PC-3 (cell line): ENCODE results near the gene CD52. TPM values are rescaled to one million over a fixed set of nuclear protein-coding genes. Genes with fewer than 3 reads are reported as not detected.

Experiments used
- ATAC-seq: fragments of 200-7000 bp; cut with Tn5 transposase; 2 replicates; pipeline ENCODE4 v1.9.1; 2020; ENCODE audit warnings: mild to moderate bottlenecking, moderate library complexity
- BruUV-seq: library from RNA; stranded (reverse); fragments of 400-500 nt; replicated peaks from 2 replicates; lab custom pipeline; 2021; lab: Mats Ljungman, UMichigan
- CTCF ChIA-PET: fragments of 300-600 bp; sonication (Branson Sonifier 250); formaldehyde crosslinking; loops from one replicate; lab custom pipeline; 2022; ENCODE audit warnings: antibody characterized with exemption; lab: Charles Lee
- POLR2A ChIA-PET: fragments of 300-600 bp; sonication (Branson Sonifier 250); formaldehyde crosslinking; loops from one replicate; lab custom pipeline; 2022; ENCODE audit warnings: antibody characterized with exemption; ENCODE audit not compliant: unreplicated experiment; lab: Charles Lee
- DNase-seq: peaks from one replicate; pipeline ENCODE4 v3.0.0-alpha.2; 2015
- H2AFZ ChIP-seq: fragments of 300-600 bp; sonication (generic); 2 replicates; pipeline ENCODE4 v1.6.0; 2016; ENCODE audit warnings: antibody characterized with exemption, low read length
- H3F3A ChIP-seq: fragments of 300-600 bp; sonication (generic); one replicate; pipeline ENCODE4 v1.6.0; 2017; ENCODE audit warnings: antibody characterized with exemption, low read length, control low read depth, mild to moderate bottlenecking; ENCODE audit not compliant: unreplicated experiment
- H3K27ac ChIP-seq: fragments of 300-600 bp; sonication (generic); 2 replicates; pipeline ENCODE4 v1.5.1; 2016; ENCODE audit warnings: mild to moderate bottlenecking, low read length
- H3K27me3 ChIP-seq: fragments of 300-600 bp; sonication (generic); 2 replicates; pipeline ENCODE4 v1.6.1; 2016; ENCODE audit warnings: low read length, mixed read lengths
- H3K36me3 ChIP-seq: fragments of 300-600 bp; sonication (generic); 2 replicates; pipeline ENCODE4 v1.6.1; 2016; ENCODE audit warnings: low read depth, mixed run types, low read length, mixed read lengths
- H3K4me1 ChIP-seq: fragments of 300-600 bp; sonication (generic); 2 replicates; pipeline ENCODE4 v1.5.1; 2016; ENCODE audit warnings: low read length; ENCODE audit not compliant: insufficient read depth
- H3K4me2 ChIP-seq: fragments of 300-600 bp; sonication (generic); 2 replicates; pipeline ENCODE4 v1.6.0; 2016; ENCODE audit warnings: low read length
- H3K4me3 ChIP-seq: fragments of 300-600 bp; sonication (generic); 2 replicates; pipeline ENCODE4 v1.5.1; 2016; ENCODE audit warnings: mild to moderate bottlenecking, low read length, mixed read lengths
- H3K79me2 ChIP-seq: fragments of 300-600 bp; sonication (generic); 2 replicates; pipeline ENCODE4 v1.6.1; 2017; ENCODE audit warnings: low read length, mixed read lengths
- H3K9ac ChIP-seq: fragments of 300-600 bp; sonication (generic); 2 replicates; pipeline ENCODE4 v1.6.0; 2016; ENCODE audit warnings: mild to moderate bottlenecking, low read length
- H3K9me2 ChIP-seq: fragments of 300-600 bp; sonication (generic); replicated peaks from 2 replicates; pipeline ENCODE4 v1.6.1; 2016; ENCODE audit warnings: mixed run types, low read length, mixed read lengths
- H3K9me3 ChIP-seq: fragments of 300-600 bp; sonication (generic); 2 replicates; pipeline ENCODE4 v1.6.1; 2016; ENCODE audit warnings: low read length, mixed read lengths
- H4K20me1 ChIP-seq: fragments of 300-600 bp; sonication (generic); 2 replicates; pipeline ENCODE4 v1.6.1; 2016; ENCODE audit warnings: low read length, mixed read lengths
- EZH2 ChIP-seq: fragments of 300-600 bp; sonication (generic); IDR thresholded peaks from one replicate; pipeline ENCODE4 v1.6.1; 2017; ENCODE audit warnings: antibody characterized with exemption, mild to moderate bottlenecking, low read length; ENCODE audit not compliant: unreplicated experiment
- EZH2phosphoT487 ChIP-seq: fragments of 300-600 bp; sonication (generic); IDR thresholded peaks from 2 replicates; pipeline ENCODE4 v1.6.1; 2018; ENCODE audit warnings: mild to moderate bottlenecking, antibody characterized with exemption, low read length, borderline replicate concordance
- intact Hi-C: fragments of 100-400 bp; cut with micrococcal nuclease; formaldehyde crosslinking; loops from 2 replicates; pipeline ENCODE4 v1.9.0; 2023
- total RNA-seq: library from RNA; depleted of rRNA; stranded (reverse); fragments of >200 nt; gene quantifications from 2 replicates; pipeline ENCODE4 v1.2.3, GENCODE V29; 2014
- TF ChIP-seq, protein P1 (sequence below): fragments of 300-600 bp; sonication (generic); conservative IDR thresholded peaks from 2 replicates; pipeline ENCODE4 v1.5.1; 2017; ENCODE audit warnings: antibody characterized with exemption, low read depth, mild to moderate bottlenecking, low read length

CD52 gene
- total RNA-seq, 1 experiment from 2014 or later = not detected

DNA sequence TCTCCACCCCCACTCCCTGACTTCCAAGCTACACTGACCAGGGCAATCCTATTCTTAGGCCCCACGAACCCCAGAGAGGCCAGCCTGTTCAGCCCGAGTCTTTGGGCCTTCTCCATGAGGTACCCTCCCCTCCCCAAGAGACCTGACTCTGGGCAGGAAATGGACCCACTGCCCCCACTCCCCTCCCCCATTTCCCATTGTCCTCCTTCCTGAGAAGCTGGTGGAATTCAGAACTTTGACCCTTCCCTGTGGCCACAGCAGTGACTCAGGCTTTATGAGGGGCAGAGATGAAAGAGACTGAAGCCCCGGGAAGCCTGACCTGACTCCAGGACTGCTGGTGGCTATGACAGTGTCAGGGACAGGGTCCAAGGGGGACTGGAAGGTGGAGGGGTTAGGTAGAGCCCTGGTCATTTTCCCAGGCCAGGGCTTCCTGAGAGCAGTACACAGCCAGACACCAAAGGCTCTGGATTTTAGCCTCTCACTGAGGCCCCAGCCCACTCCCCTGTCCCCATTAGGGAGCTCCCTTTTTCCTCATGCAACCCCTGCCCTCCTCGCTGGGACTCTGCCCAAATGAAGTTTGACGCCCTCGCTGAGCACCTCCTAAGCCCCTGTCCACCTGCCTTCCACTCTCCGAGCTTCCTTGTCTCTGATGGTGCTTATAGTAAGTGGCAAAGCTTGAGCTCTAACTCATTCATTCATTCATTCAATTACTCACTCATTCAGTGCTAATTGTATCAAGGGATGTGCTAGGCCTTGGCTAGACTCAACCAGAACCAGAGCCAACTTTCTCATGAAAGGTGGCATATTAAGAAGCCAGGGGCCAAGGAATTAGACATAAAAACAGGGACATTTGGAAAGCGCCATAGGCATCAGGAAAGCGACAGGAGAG, 33.2 kb downstream of the CD52 start:
- Histone ChIP-seq H2AFZ (no peak overlapping the region), H3K79me2 (peaks cover 12% of the 10 kb centered on the region; the same call in 1 of the 2 replicates), H3K9ac (peak overlapping the region; percentile 58), H3F3A (no peaks in the 10 kb centered on the region), H3K27ac (peak overlapping the region; percentile 85), H3K9me3 (no peaks in the 10 kb centered on the region), H3K27me3 (no peaks in the 10 kb centered on the region), H3K9me2 (no peaks in the 10 kb centered on the region), H3K36me3 (no peaks in the 10 kb centered on the region), H3K4me1 (peaks cover 55% of the 10 kb centered on the region), H3K4me2 (peak overlapping the region; percentile 82), H4K20me1 (no peaks in the 10 kb centered on the region), H3K4me3 (no peak overlapping the region)
- ChIA-PET POLR2A (no interaction called here), CTCF (interaction anchor here (0.7 kb wide), 1 partner anchor 41 kb away, joined by 4 read pairs; no protein-coding TSS in a partner anchor)
- intact Hi-C loops = no loop called here
- no TSS peak for BruUV-seq
- TF ChIP-seq EZH2 (no peak), EZH2phosphoT487 (no peak)
- TF ChIP-seq, protein P1, sequence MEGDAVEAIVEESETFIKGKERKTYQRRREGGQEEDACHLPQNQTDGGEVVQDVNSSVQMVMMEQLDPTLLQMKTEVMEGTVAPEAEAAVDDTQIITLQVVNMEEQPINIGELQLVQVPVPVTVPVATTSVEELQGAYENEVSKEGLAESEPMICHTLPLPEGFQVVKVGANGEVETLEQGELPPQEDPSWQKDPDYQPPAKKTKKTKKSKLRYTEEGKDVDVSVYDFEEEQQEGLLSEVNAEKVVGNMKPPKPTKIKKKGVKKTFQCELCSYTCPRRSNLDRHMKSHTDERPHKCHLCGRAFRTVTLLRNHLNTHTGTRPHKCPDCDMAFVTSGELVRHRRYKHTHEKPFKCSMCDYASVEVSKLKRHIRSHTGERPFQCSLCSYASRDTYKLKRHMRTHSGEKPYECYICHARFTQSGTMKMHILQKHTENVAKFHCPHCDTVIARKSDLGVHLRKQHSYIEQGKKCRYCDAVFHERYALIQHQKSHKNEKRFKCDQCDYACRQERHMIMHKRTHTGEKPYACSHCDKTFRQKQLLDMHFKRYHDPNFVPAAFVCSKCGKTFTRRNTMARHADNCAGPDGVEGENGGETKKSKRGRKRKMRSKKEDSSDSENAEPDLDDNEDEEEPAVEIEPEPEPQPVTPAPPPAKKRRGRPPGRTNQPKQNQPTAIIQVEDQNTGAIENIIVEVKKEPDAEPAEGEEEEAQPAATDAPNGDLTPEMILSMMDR = no peak
- peak; percentile 9; the same call in 1 of the 2 replicates for ATAC-seq
- DNase-seq = peak; percentile 42

DNA sequence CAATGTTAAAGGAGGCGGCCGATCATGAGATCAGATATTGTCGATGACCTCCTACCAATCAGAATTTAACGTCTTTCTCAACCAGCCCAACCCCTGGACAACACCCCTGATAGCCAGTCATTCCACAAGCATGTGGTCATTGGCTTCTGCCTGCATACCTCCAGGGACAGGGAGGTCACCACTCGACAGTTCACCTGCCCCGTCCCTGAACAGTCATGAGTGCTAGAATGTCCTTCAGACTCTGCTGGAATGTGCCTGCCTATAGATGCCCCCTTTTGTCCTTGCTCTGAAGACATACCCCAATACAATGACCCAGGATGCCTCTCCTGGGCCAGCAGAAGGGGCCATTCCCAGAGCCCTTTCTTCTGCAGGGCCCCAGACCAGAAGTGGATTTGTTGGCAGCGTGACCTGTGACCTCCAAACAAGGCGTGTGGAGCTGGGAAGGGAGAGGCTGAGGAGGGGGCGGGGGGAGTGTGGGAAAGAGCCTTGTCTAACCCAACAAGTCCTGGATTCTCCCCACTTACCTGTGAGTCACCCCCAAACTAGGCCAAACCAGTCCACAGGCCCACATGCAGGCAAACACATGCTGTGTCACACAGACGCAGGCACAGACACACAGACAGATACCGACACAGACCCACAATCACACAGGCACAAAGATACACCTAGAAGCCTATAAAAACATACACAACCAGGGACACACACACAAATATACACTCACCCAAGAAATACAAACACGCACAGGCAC, 34.0 kb downstream of the CD52 start:
- peaks cover 12% of the 10 kb centered on the region; the same call in 1 of the 2 replicates for H3K79me2 ChIP-seq
- intact Hi-C loops = no loop called here
- H3K9me2 ChIP-seq = no peaks in the 10 kb centered on the region
- H3K9ac ChIP-seq = peak overlapping the region; percentile 61
- peak; percentile 65 for DNase-seq
- H3K36me3 ChIP-seq = no peaks in the 10 kb centered on the region
- peak overlapping the region; percentile 82 for H3K4me2 ChIP-seq
- H3F3A ChIP-seq = no peaks in the 10 kb centered on the region
- ChIA-PET POLR2A (no interaction called here), CTCF (interaction anchor here (0.6 kb wide), 1 partner anchor 65 kb away, joined by 3 read pairs; no protein-coding TSS in a partner anchor)
- peaks cover 59% of the 10 kb centered on the region for H3K4me1 ChIP-seq
- peak overlapping the region; percentile 85 for H3K27ac ChIP-seq
- H3K9me3 ChIP-seq = no peaks in the 10 kb centered on the region
- no peak overlapping the region for H2AFZ ChIP-seq
- H3K27me3 ChIP-seq = no peaks in the 10 kb centered on the region
- BruUV-seq = no TSS peak
- TF ChIP-seq EZH2phosphoT487 = no peak
- TF ChIP-seq, protein P1 = no peak
- TF ChIP-seq EZH2 = no peak
- peak; percentile 37 for ATAC-seq
- H4K20me1 ChIP-seq = no peaks in the 10 kb centered on the region
- peak overlapping the region; percentile 34 for H3K4me3 ChIP-seq
